GM21367 (cell line): Measurements from ENCODE around the gene OR4D10.

Experiments used
- ATAC-seq: cut with Tn5 transposase; IDR thresholded peaks from one replicate; pipeline ENCODE4 v1.9.1; 2021; ENCODE audit not compliant: unreplicated experiment

Gene OR4D10

DNA sequence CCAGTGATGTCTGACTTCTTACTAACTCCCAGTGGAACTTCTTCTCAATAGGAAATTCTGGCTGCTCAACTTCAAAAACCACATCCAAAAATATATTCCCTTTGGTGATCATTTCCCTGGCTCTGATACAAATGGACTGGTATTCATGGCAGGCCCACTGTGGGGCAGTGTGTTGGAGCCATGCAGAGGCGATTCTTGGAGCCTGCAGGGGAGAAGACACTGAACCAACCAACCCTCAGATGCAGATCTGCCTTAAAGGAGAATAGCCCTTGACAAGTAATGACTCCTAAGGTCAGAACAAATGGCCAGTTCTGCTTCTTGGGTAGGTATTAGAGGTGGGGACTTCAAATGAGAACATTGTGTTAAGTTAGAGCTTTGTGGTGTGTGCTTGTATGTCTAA lies 50.4 kb downstream of the OR4D10 start:
- no peak for ATAC-seq

DNA sequence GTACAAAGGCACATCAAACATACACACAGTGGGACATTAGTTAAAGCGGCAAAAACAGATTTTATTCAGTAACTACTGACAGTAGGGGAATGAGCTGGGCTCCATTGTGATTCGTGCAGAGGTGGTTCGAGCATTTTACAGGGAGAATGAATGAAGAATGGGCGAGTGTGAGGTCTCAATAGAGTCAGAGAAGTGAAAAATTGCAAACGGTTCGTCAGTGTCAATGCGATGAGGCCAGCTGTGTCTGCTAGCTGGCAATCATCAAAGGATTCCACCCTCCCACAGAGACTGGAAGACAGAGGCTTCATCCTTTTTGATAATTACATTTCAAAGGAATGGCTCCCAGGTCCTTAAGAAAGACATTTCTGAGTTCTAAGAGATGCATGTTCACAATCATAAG lies 55.6 kb downstream of the OR4D10 start:
- ATAC-seq = no peak
